T-helper 17 cell (primary cell): Measurements from ENCODE around the gene PACSIN2. TPM values are rescaled to one million over a fixed set of nuclear protein-coding genes. Genes with fewer than 3 reads are reported as not detected.
A peak's percentile ranks its signal among the peaks of the same experiment; 100 is the strongest.

Experiments
- ATAC-seq: fragments of 150-1000 bp; cut with Tn5 transposase; 2 replicates; pipeline ENCODE4 v1.10.0; 2021; ENCODE audit warnings: mild to moderate bottlenecking, moderate library complexity
- DNase-seq, 3 donors: peaks; one replicate each; pipeline versions ENCODE4 v3.0.0 to v3.0.0-alpha.2; 2020 to 2021
- H3K9me3 ChIP-seq: one replicate; pipeline ENCODE4 v1.7.0; 2013; ENCODE audit warnings: low read length, mild to moderate bottlenecking; ENCODE audit not compliant: control insufficient read depth, poor library complexity, severe bottlenecking
- H3K27ac Mint-ChIP-seq: one replicate; pipeline ENCODE4 v1.8.0; 2022; ENCODE audit warnings: mild to moderate bottlenecking, moderate library complexity, mixed read lengths
- H3K27me3 Mint-ChIP-seq: one replicate; pipeline ENCODE4 v1.8.0; 2022; ENCODE audit warnings: mixed read lengths
- H3K36me3 Mint-ChIP-seq: one replicate; pipeline ENCODE4 v1.8.0; 2022; ENCODE audit warnings: low read depth, mixed read lengths
- H3K4me1 Mint-ChIP-seq: one replicate; pipeline ENCODE4 v1.8.0; 2022; ENCODE audit warnings: mild to moderate bottlenecking, mixed read lengths
- H3K4me3 Mint-ChIP-seq: one replicate; pipeline ENCODE4 v1.8.0; 2022; ENCODE audit warnings: mild to moderate bottlenecking, moderate library complexity, mixed read lengths
- total RNA-seq, 4 donors: library from RNA in 2 of 4; stranded (reverse) in 2 of 4; gene quantifications; one replicate each; pipeline ENCODE4 v1.2.3 and lab custom pipeline; 2022 to 2026

Gene PACSIN2
- total RNA-seq, 2 donors from 2014 or later = 36.8 to 61.3 TPM

DNA sequence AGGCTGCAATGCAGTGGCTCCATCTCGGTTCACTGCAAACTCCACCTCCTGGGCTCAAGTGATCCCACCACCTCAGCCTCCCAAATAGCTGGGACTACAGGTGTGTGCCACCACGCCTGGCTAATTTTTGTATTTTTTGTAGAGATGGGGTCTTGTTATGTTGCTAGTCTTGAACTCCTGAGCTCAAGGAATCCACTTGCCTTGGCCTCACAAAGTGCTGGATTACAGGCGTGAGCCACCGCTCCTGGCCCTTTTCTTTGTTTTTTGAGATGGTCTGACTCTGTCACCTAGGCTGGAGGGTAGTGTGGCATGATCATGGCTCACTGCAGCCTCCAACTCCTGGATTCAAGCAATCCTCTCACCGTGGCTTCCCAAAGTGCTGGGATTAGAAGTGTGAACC, 178.9 kb downstream of the PACSIN2 start:
- no peaks in the 10 kb centered on the region for H3K27me3 Mint-ChIP-seq
- DNase-seq = no peak
- ATAC-seq = no peak
- no peak overlapping the region for H3K4me3 Mint-ChIP-seq
- H3K9me3 ChIP-seq = no peaks in the 10 kb centered on the region
- peaks cover 4% of the 10 kb centered on the region for H3K36me3 Mint-ChIP-seq
- no peak overlapping the region for H3K27ac Mint-ChIP-seq
- no peaks in the 10 kb centered on the region for H3K4me1 Mint-ChIP-seq

GRCh38 chr22:42834177-42834949, 180.6 kb downstream of the PACSIN2 start:
- no peaks in the 10 kb centered on the region for H3K27me3 Mint-ChIP-seq
- no peak overlapping the region for H3K27ac Mint-ChIP-seq
- H3K4me3 Mint-ChIP-seq = no peak overlapping the region
- H3K36me3 Mint-ChIP-seq = peaks cover 4% of the 10 kb centered on the region
- ATAC-seq (no peak), DNase-seq (no peak)
- H3K9me3 ChIP-seq = no peaks in the 10 kb centered on the region
- peaks cover 3% of the 10 kb centered on the region for H3K4me1 Mint-ChIP-seq

DNA sequence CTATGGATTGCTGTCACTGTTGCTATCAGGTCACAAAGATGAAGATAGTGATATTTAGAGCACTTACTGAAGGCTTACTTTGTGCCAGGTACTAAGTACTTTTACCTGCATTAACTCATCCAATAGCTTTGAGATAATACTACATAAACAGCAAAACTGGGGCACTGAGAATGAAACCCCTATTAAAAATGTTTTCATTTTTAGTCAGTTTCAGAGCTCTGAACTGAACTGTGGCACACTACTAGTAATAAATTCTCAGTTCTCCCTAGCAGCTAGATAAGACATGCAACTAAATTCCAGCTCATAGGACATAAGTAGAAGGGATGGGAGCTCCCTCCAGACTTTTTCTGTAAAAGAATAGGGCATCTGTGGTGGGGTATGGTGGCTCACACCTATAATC, 181.8 kb downstream of the PACSIN2 start:
- Mint-ChIP-seq H3K27me3 (no peaks in the 10 kb centered on the region), H3K36me3 (peaks cover 4% of the 10 kb centered on the region), H3K4me1 (peaks cover 6% of the 10 kb centered on the region), H3K4me3 (no peak overlapping the region), H3K27ac (no peak overlapping the region)
- DNase-seq (no peak), ATAC-seq (no peak)
- no peaks in the 10 kb centered on the region for H3K9me3 ChIP-seq

GRCh38 chr22:42831712-42832111, 183.2 kb downstream of the PACSIN2 start:
- H3K27ac Mint-ChIP-seq = no peak overlapping the region
- ATAC-seq (no peak), DNase-seq (no peak)
- H3K27me3 Mint-ChIP-seq = no peaks in the 10 kb centered on the region
- peaks cover 6% of the 10 kb centered on the region for H3K4me1 Mint-ChIP-seq
- no peaks in the 10 kb centered on the region for H3K9me3 ChIP-seq
- H3K4me3 Mint-ChIP-seq = no peak overlapping the region
- peaks cover 4% of the 10 kb centered on the region for H3K36me3 Mint-ChIP-seq

GRCh38 chr22:42830161-42830560, 184.8 kb downstream of the PACSIN2 start:
- no peak for ATAC-seq
- Mint-ChIP-seq H3K4me3 (no peak overlapping the region), H3K27me3 (no peaks in the 10 kb centered on the region), H3K4me1 (peaks cover 6% of the 10 kb centered on the region), H3K27ac (no peak overlapping the region), H3K36me3 (peaks cover 3% of the 10 kb centered on the region)
- no peaks in the 10 kb centered on the region for H3K9me3 ChIP-seq
- DNase-seq = no peak

- no peak overlapping the region for H3K27ac Mint-ChIP-seq
- H3K36me3 Mint-ChIP-seq = peaks cover under 1% of the 10 kb centered on the region
- H3K4me3 Mint-ChIP-seq = peak overlapping the region; percentile 12
- no peak for DNase-seq
- H3K4me1 Mint-ChIP-seq = peaks cover 6% of the 10 kb centered on the region
- H3K9me3 ChIP-seq = no peaks in the 10 kb centered on the region
- no peak for ATAC-seq
- no peaks in the 10 kb centered on the region for H3K27me3 Mint-ChIP-seq
Observed at GRCh38 chr22:42829302-42829701, 185.6 kb downstream of the PACSIN2 start.

GRCh38 chr22:42825796-42826195, 189.2 kb downstream of the PACSIN2 start:
- peaks cover 6% of the 10 kb centered on the region for H3K36me3 Mint-ChIP-seq
- H3K27me3 Mint-ChIP-seq = no peaks in the 10 kb centered on the region
- peaks cover 8% of the 10 kb centered on the region for H3K4me1 Mint-ChIP-seq
- DNase-seq (no peak), ATAC-seq (no peak)
- H3K9me3 ChIP-seq = no peaks in the 10 kb centered on the region
- no peak overlapping the region for H3K27ac Mint-ChIP-seq
- H3K4me3 Mint-ChIP-seq = no peak overlapping the region

DNA sequence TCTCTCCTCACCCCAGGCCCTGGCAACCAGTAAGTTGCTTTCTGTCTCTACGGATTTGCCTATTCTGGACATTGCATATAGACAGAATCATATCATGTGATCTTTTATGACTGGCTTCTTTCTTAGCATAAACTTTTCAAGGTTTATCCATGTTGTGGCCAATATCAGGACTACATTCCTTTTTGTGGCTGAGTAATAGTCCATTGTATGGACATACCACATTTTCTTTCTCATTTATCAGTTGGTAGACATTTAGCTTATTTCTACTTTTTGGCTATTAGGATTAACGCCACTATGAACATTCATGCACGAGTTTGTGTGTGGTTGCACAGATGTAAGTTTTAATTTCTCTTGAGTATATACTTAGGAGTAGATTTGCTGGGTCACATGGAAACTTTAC, 193.6 kb downstream of the PACSIN2 start:
- peaks cover 5% of the 10 kb centered on the region for H3K4me1 Mint-ChIP-seq
- peaks cover 7% of the 10 kb centered on the region for H3K36me3 Mint-ChIP-seq
- ATAC-seq (no peak), DNase-seq (no peak)
- H3K27ac Mint-ChIP-seq = peak overlapping the region; percentile 77
- H3K27me3 Mint-ChIP-seq = no peaks in the 10 kb centered on the region
- no peak overlapping the region for H3K4me3 Mint-ChIP-seq
- no peaks in the 10 kb centered on the region for H3K9me3 ChIP-seq

DNA sequence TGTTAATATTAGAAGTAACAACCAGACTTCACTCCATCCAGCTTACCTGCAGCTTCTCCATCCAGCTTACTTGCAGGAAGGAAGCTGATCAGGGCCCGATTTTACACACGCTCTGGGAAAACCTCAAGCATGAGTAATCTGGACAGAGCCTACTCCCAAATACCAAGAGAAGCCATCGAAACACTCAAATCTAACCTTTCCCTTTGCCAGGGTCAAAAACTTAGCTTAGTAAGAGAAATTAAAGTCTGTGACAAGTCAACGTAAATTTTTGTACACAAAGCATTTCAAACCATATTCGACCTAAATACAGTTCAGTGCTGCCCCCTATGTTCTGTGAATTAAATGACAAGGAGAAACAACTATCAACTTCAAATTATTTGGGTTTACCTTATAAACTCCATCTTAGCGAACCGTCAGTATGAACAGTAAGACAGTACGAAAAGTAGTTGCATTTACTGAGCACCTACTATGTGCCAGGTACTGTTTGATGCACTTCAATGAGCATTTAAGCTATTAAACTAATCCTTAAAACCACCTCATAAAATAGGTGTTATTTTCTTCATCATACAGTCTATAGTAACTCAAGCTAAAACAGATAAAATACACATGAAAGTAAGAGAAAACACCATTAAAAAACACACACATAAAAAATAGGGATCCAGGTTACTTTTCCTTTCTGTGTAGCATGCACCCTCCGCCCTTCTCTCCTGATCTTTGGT, 194.7 kb downstream of the PACSIN2 start:
- Mint-ChIP-seq H3K27me3 (no peaks in the 10 kb centered on the region), H3K4me1 (peaks cover 5% of the 10 kb centered on the region), H3K4me3 (no peak overlapping the region), H3K27ac (peak overlapping the region; percentile 77), H3K36me3 (peaks cover 7% of the 10 kb centered on the region)
- no peak for ATAC-seq
- DNase-seq = no peak
- no peaks in the 10 kb centered on the region for H3K9me3 ChIP-seq

Other genes with a start within 250 kb of the PACSIN2 start
- gene ARFGAP3, start 157.9 kb downstream of the PACSIN2 start, total RNA-seq = 10 to 100 TPM; 32.1 to 39.7 TPM
- 1 to 10 TPM; 3.3 to 5.9 TPM for gene TTLL1, start 74.2 kb upstream of the PACSIN2 start, total RNA-seq
- gene BIK, start 95.6 kb upstream of the PACSIN2 start, total RNA-seq = 1 to 10 TPM; 2.3 to 3.8 TPM
- 10 to 100 TPM; 16.5 to 19.2 TPM for gene MCAT, start 128.2 kb upstream of the PACSIN2 start, total RNA-seq
- gene TSPO, start 136.4 kb upstream of the PACSIN2 start, total RNA-seq = 10 to 100 TPM; 74.1 to 89.1 TPM
- gene TTLL12, start 172.0 kb upstream of the PACSIN2 start, total RNA-seq = 10 to 100 TPM; 12.8 to 17.8 TPM